GM12891 (cell line): Measurements from ENCODE around the gene ATP1B3.

Source experiments
- POLR2A ChIP-seq: IDR thresholded peaks from 2 replicates; pipeline ENCODE4 v1.6.1; 2011; ENCODE audit warnings: low read depth, low read length, control low read depth
- POLR2AphosphoS5 ChIP-seq: IDR thresholded peaks from 2 replicates; pipeline ENCODE4 v1.6.1; 2011; ENCODE audit warnings: low read depth, low read length, control low read depth
- SPI1 ChIP-seq: IDR thresholded peaks from 2 replicates; pipeline ENCODE4 v1.6.1; 2011; ENCODE audit warnings: low read depth, low read length, control low read depth
- TAF1 ChIP-seq: IDR thresholded peaks from 2 replicates; pipeline ENCODE4 v1.6.1; 2011; ENCODE audit warnings: low read depth, low read length, control low read depth

DNA sequence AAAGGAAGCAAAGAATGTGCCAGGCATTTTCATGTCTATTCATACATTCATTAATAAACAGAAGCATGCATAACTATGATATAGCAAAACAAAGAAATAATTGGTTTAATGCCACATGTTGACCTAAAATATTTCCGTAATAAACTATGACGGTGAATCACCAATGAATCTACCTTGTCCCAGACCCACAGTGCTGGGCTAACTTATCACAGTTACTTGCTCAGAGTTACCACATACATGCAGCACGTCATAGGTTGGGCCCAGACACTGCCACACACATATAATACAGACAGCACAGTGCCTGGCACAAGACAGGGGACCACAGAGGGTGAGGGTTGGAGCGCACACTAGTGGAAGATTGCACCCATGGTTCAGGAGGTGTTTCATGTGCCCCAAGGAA is 86.9 kb downstream of the ATP1B3 start:
- TF ChIP-seq POLR2A (no peak), TAF1 (no peak), POLR2AphosphoS5 (no peak), SPI1 (no peak)
